ENCODE measurements around the gene PTPRT. TPM values are rescaled to one million over a fixed set of nuclear protein-coding genes. Genes with fewer than 3 reads are reported as not detected.

PTPRT gene
- total and polyA plus RNA-seq, 2 of the 13 experiments (the other 11 are each of a cell fraction or from before 2014, with no cell fraction given) = under 0.01 to 0.09 TPM

DNA sequence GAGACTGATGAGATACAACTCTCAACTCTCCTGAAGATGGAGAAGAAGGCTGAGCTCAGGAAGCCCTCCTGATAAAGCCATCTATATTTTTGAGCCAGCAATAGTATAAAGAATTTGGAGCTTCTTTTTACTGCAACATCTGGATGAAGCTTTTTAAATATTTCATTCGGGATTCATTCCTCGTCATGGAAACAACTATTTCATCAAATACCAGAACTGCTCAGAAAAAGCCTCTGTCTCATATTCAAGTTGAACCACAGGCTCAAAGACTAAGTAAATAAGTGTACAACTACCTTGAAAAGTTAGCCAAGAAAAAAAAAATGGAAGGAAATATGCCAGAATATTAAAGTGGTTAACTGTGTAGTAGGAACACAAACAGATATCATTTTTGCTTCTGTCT is 37.8 kb downstream of the PTPRT start:
- Histone ChIP-seq H2AFZ (ENCODE audit: low read length) (no peak overlapping the region), H3K27ac (ENCODE audit: extremely low read length, insufficient read depth, low read length) (no peak overlapping the region), H3K9ac (ENCODE audit: insufficient read depth, low read depth, low read length) (no peak overlapping the region), H3K4me3 (replicated peaks in 1 of 3; ENCODE audit: insufficient read depth in 1 of 3, low read depth in 2 of 3, low read length in 3 of 3) (no peak overlapping the region), H3K4me2 (ENCODE audit: low read depth, low read length) (no peak overlapping the region), H4K20me1 (ENCODE audit: insufficient read depth, low read length) (no peaks in the 10 kb centered on the region), H3K4me1 (ENCODE audit: insufficient read depth, low read length) (no peaks in the 10 kb centered on the region), H3K27me3 (ENCODE audit: control insufficient read depth in 1 of 2, insufficient read depth in 2 of 2, low read length in 2 of 2) (no peaks in the 10 kb centered on the region), H3K36me3 (replicated peaks in 1 of 2; ENCODE audit: control insufficient read depth in 1 of 2, insufficient read depth in 2 of 2, low read length in 2 of 2) (no peaks in the 10 kb centered on the region), H3K9me3 (ENCODE audit: low read length) (no peaks in the 10 kb centered on the region), H3K79me2 (ENCODE audit: insufficient read depth, low read length) (no peaks in the 10 kb centered on the region)
- intact Hi-C loops (cut with micrococcal nuclease; ENCODE audit: unreplicated experiment) = no loop called here
- POLR2A ChIA-PET = no interaction called here
- ATAC-seq (no peak), FAIRE-seq (no peak), DNase-seq (ENCODE audit: low spot score) (no peak)
- TF ChIP-seq SPEN (CRISPR knock-in tag; IDR thresholded peaks at IDR 0.05; ENCODE audit: low read depth) (no peak), HOXA3 (CRISPR knock-in tag; IDR thresholded peaks at IDR 0.05) (no peak)
- WGBS (ENCODE audit: low lambda C conversion rate) = 10% methylated on average over 2 of the region's 2 CpGs
- CTCF ChIA-PET (ENCODE audit: low intra/inter-chr PET ratio, low total read pairs) = no interaction called here
- in situ Hi-C loops (cut with HindIII; ENCODE audit: extremely low pct_ligation_motif_present, low pct_unique_long_range_greater_than_20kb) = no loop called here
- no TSS peak for BruUV-seq (replicated peaks)

DNA sequence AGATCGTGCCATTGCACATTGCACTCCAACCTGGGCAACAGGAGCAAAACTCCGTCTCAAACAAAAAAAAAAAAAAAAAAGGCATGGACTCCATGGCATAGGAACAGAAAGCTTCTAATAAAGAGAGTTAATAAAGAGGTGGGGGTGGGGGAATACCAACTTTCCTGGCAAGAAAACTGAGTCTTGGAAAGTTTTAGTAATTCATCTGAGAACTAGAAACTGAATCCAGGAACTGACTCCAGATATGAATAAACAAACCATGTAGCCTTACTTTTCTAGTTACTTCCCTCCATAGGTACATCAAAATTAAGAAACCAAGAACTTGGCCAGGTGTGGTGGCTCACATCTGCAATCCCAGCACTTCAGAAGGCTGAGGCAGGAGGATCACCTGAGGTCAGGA is 38.5 kb downstream of the PTPRT start:
- no peak for ATAC-seq
- H3K36me3 ChIP-seq (replicated peaks in 1 of 2; ENCODE audit: control insufficient read depth in 1 of 2, insufficient read depth in 2 of 2, low read length in 2 of 2) = no peaks in the 10 kb centered on the region
- FAIRE-seq = no peak
- no peaks in the 10 kb centered on the region for H3K9me3 ChIP-seq (ENCODE audit: low read length)
- H3K27ac ChIP-seq (ENCODE audit: extremely low read length, insufficient read depth, low read length) = no peak overlapping the region
- ChIA-PET POLR2A (no interaction called here), CTCF (ENCODE audit: low intra/inter-chr PET ratio, low total read pairs) (no interaction called here)
- H4K20me1 ChIP-seq (ENCODE audit: insufficient read depth, low read length) = no peaks in the 10 kb centered on the region
- DNase-seq (ENCODE audit: low spot score) = no peak
- no peak overlapping the region for H3K9ac ChIP-seq (ENCODE audit: insufficient read depth, low read depth, low read length)
- WGBS (ENCODE audit: low lambda C conversion rate) = 35% methylated on average over 2 of the region's 2 CpGs
- no peaks in the 10 kb centered on the region for H3K27me3 ChIP-seq (ENCODE audit: control insufficient read depth in 1 of 2, insufficient read depth in 2 of 2, low read length in 2 of 2)
- no peak overlapping the region for H3K4me2 ChIP-seq (ENCODE audit: low read depth, low read length)
- intact Hi-C loops (cut with micrococcal nuclease; ENCODE audit: unreplicated experiment) (no loop called here), in situ Hi-C loops (cut with HindIII; ENCODE audit: extremely low pct_ligation_motif_present, low pct_unique_long_range_greater_than_20kb) (no loop called here)
- no peak overlapping the region for H3K4me3 ChIP-seq (replicated peaks in 1 of 3; ENCODE audit: insufficient read depth in 1 of 3, low read depth in 2 of 3, low read length in 3 of 3)
- no peaks in the 10 kb centered on the region for H3K4me1 ChIP-seq (ENCODE audit: insufficient read depth, low read length)
- no peak overlapping the region for H2AFZ ChIP-seq (ENCODE audit: low read length)
- H3K79me2 ChIP-seq (ENCODE audit: insufficient read depth, low read length) = no peaks in the 10 kb centered on the region
- BruUV-seq (replicated peaks) = no TSS peak
- TF ChIP-seq, protein P1, sequence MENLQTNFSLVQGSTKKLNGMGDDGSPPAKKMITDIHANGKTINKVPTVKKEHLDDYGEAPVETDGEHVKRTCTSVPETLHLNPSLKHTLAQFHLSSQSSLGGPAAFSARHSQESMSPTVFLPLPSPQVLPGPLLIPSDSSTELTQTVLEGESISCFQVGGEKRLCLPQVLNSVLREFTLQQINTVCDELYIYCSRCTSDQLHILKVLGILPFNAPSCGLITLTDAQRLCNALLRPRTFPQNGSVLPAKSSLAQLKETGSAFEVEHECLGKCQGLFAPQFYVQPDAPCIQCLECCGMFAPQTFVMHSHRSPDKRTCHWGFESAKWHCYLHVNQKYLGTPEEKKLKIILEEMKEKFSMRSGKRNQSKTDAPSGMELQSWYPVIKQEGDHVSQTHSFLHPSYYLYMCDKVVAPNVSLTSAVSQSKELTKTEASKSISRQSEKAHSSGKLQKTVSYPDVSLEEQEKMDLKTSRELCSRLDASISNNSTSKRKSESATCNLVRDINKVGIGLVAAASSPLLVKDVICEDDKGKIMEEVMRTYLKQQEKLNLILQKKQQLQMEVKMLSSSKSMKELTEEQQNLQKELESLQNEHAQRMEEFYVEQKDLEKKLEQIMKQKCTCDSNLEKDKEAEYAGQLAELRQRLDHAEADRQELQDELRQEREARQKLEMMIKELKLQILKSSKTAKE (CRISPR knock-in tag; IDR thresholded peaks at IDR 0.05; ENCODE audit: borderline replicate concordance) = no peak
- TF ChIP-seq PITX1 (CRISPR knock-in tag; IDR thresholded peaks at IDR 0.05) = no peak
- TF ChIP-seq HNF4G (IDR thresholded peaks at IDR 0.05; ENCODE audit: borderline replicate concordance, low read depth, low read length) = no peak
- TF ChIP-seq HNF4G (CRISPR knock-in tag; IDR thresholded peaks at IDR 0.05; ENCODE audit: borderline replicate concordance, low read depth) = no peak
- no peak for TF ChIP-seq PHF5A (CRISPR knock-in tag; IDR thresholded peaks at IDR 0.05; ENCODE audit: low read depth, unreplicated experiment)
- TF ChIP-seq, protein P2, sequence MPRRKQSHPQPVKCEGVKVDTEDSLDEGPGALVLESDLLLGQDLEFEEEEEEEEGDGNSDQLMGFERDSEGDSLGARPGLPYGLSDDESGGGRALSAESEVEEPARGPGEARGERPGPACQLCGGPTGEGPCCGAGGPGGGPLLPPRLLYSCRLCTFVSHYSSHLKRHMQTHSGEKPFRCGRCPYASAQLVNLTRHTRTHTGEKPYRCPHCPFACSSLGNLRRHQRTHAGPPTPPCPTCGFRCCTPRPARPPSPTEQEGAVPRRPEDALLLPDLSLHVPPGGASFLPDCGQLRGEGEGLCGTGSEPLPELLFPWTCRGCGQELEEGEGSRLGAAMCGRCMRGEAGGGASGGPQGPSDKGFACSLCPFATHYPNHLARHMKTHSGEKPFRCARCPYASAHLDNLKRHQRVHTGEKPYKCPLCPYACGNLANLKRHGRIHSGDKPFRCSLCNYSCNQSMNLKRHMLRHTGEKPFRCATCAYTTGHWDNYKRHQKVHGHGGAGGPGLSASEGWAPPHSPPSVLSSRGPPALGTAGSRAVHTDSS (CRISPR knock-in tag; conservative IDR thresholded peaks at IDR 0.05) = no peak
- no peak for TF ChIP-seq ZFP1 (CRISPR knock-in tag; IDR thresholded peaks at IDR 0.05)
- no peak for TF ChIP-seq ZNF720 (CRISPR knock-in tag; IDR thresholded peaks at IDR 0.05)
- no peak for TF ChIP-seq REXO4 (CRISPR knock-in tag; IDR thresholded peaks at IDR 0.05; ENCODE audit: borderline replicate concordance)
- TF ChIP-seq POLR2AphosphoS5 (IDR thresholded peaks at IDR 0.05; ENCODE audit: low read depth, low read length) = no peak
- TF ChIP-seq POLR2AphosphoS2 (IDR thresholded peaks at IDR 0.05; ENCODE audit: low read depth, low read length) = no peak
- TF ChIP-seq NFATC3 (CRISPR knock-in tag; IDR thresholded peaks at IDR 0.05) = no peak
- TF ChIP-seq, protein P3, sequence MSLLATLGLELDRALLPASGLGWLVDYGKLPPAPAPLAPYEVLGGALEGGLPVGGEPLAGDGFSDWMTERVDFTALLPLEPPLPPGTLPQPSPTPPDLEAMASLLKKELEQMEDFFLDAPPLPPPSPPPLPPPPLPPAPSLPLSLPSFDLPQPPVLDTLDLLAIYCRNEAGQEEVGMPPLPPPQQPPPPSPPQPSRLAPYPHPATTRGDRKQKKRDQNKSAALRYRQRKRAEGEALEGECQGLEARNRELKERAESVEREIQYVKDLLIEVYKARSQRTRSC (CRISPR knock-in tag; IDR thresholded peaks at IDR 0.05; ENCODE audit: low read depth) = no peak
- TF ChIP-seq ZNF12 (CRISPR knock-in tag; IDR thresholded peaks at IDR 0.05) = no peak
- TF ChIP-seq MED13 (CRISPR knock-in tag; IDR thresholded peaks at IDR 0.05) = no peak
